ENCODE data around the gene LLGL1.

DNA sequence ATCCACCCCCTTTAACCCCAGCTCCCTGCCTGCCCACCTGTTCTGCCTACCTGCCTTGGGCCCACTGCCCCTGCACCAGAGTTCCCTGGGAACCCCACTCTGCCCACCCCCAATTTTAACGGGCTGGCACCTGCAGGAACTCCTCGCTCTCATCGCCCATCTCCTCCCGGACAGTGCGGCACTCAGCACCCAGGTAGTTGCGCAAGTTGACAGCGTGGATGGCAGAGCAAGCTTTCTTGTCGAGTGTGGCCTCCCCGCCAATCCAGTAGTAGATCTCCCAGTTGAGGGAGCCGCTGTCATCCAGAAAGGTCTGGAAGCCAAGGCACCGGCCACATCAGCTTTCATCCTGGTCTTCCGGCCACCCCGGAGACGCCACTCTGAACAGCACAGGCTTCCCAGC, 25.3 kb downstream of the LLGL1 start:
- TF ChIP-seq RARB (CRISPR knock-in tag; IDR thresholded peaks at IDR 0.05), result no peak
- no peak for TF ChIP-seq POLR2AphosphoS2 (conservative IDR thresholded peaks at IDR 0.05; ENCODE audit: low read length)
- TF ChIP-seq, protein P1, sequence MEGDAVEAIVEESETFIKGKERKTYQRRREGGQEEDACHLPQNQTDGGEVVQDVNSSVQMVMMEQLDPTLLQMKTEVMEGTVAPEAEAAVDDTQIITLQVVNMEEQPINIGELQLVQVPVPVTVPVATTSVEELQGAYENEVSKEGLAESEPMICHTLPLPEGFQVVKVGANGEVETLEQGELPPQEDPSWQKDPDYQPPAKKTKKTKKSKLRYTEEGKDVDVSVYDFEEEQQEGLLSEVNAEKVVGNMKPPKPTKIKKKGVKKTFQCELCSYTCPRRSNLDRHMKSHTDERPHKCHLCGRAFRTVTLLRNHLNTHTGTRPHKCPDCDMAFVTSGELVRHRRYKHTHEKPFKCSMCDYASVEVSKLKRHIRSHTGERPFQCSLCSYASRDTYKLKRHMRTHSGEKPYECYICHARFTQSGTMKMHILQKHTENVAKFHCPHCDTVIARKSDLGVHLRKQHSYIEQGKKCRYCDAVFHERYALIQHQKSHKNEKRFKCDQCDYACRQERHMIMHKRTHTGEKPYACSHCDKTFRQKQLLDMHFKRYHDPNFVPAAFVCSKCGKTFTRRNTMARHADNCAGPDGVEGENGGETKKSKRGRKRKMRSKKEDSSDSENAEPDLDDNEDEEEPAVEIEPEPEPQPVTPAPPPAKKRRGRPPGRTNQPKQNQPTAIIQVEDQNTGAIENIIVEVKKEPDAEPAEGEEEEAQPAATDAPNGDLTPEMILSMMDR (IDR thresholded peaks at IDR 0.05), result no peak

All from A549 (cell line).